Ramos (cell line): ENCODE data around the gene ADSS2.
"Not testable (repeated sequence)": the region's sequence is repeated elsewhere in the genome, so short reads cannot be mapped to it uniquely, and the experiment has no call there.

Experiments
- in situ Hi-C: fragments of 300-500 bp; cut with MboI; formaldehyde crosslinking; loops from one replicate; pipeline ENCODE4 v1.14.3; 2022; ENCODE audit warnings: low sequenced_read_pairs; ENCODE audit not compliant: unreplicated experiment

Gene ADSS2

GRCh38 chr1:244451539-244451950 is at the start of gene ADSS2:
Gene ADSS2 (minus strand): TSS chr1:244451909. CDS start chr1:244451817, 92 bp downstream.
- in situ Hi-C loops: loop anchor here (10.0 kb wide), 1 partner anchor 203 kb away; the partner anchor contains the start of gene DESI2

DNA sequence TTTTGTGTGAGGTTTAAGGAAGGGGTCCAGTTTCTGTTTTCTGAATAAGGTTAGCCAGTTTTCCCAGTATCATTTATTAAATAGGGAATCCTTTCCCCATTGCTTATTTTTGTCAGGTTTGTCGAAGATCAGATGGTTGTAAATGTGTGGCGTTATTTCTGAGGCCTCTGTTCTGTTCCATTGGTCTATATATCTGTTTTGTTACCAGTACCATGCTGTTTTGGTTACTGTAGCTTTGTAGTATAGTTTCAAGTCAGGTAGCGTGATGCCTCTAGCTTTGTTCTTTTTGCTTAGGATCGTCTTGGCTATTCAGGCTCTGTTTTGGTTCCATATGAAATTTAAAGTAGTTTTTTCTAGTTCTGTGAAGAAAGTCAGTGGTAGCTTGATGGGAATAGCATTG is 48.8 kb upstream of the ADSS2 start:
- in situ Hi-C loops: not testable (repeated sequence)

GRCh38 chr1:244499484-244499883 is 47.8 kb upstream of the ADSS2 start:
- in situ Hi-C loops: not testable (repeated sequence)

- in situ Hi-C loops: no loop called here
Measured at GRCh38 chr1:244497805-244498204, 46.1 kb upstream of the ADSS2 start.

GRCh38 chr1:244496186-244496585 is 44.5 kb upstream of the ADSS2 start:
- in situ Hi-C loops: no loop called here

DNA sequence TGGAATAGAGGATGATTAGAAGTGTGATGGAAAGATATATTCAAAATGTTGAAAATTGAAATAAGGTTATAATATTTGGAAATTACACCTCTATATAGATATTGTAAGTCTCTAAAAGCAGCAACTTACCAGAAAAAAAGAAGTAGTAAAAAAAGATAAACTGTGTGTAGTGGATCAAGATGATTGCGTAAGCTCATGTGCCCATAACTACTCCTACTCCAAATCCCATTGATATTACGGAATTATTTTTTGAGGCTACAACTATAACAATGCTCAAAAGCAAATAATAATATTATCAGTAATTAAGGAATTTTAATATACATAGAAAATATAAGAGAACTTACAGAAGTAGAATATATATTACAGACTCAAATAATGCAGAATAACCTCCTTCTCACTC is 42.9 kb upstream of the ADSS2 start:
- in situ Hi-C loops: no loop called here

DNA sequence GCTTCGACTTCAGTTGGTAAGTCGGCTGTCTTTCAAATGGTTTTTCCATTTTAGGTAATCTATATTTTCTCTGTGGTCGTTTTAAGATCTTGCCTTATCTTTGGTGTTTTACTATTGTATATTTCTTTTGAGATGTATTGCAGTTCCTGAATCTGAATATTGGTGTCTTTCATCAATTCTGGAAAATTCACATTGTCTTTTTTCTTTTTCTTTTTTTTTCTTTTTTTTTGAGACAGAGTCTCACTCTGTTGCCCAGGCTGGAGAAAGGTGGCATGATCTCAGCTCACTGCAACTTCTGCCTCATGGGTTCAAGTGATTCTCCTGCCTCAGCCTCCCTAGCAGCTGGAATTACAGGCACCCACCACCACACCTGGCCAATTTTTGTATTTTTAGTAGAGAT is 33.3 kb upstream of the ADSS2 start:
- in situ Hi-C loops: not testable (repeated sequence)

DNA sequence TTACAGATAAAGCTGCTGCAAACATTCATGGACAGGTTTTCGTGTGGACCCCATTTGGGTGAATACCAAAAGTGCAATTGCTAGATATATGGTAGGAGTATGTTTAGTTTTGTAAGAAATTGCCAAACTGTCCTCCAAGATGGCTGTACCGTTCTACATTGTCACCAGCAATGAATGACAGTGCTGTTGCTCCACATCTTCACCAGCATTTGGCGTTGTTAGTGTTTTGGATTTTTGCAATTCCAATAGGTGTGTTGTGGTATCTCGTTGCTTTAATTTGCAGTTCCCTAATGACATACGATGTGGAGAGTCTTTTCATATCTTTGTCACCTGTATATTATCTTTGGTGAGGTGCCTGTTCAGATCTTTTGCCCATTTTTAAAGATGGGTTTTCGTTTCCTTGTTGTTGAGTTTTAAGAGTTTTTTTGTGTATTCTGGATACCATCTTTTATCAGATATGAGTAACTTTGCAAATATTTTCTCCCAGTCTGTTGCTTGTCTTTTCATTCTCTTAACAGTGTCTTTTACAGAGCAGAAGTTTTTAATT is 21.4 kb upstream of the ADSS2 start:
- in situ Hi-C loops: no loop called here

GRCh38 chr1:244466724-244467123 is 15.0 kb upstream of the ADSS2 start:
- in situ Hi-C loops: no loop called here

DNA sequence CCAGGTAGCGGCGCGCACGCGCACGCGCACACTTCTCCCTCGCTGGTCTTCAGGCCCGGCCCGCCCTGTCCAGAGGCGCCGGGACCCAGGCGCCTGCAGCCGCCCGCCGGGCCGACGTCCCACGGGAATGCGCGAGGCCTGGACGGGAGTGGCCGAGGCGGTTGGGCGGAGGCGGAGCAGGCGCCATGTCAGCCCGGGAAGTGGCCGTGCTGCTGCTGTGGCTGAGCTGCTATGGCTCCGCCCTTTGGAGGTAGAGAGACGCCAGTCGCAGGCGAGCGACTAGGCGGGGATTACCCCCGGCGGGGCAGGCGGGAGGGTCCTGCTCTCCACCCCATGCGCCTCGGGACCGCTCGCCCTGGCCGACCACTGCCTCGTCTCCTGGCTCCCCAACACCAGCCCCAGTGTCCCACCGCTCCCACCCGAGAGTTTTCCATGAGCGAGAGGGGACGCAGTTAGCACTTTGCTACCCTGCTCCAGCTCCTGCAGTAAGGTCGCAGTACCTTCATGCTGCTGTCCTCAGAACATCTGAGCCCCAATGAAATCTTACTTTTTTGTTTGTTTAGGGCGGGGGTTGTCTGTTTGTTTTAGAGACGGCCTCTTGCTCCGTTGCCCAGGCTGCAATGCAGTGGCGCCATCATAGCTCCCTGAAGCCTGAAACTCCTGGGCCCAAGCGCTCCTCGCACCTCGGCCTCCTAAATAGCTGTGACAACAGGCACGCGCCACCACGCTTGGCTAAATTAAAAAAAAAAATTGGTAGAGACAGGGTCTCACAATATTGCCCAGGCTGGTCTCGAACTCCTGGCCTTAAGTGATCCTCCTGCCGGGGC is 9.7 kb upstream of the ADSS2 start, which contains the start of gene CATSPERE:
CATSPERE (plus strand) TSS at position 29 of the 827 bp plus-strand sequence; CDS start at position 186, 157 bp downstream.
- in situ Hi-C loops: no loop called here

DNA sequence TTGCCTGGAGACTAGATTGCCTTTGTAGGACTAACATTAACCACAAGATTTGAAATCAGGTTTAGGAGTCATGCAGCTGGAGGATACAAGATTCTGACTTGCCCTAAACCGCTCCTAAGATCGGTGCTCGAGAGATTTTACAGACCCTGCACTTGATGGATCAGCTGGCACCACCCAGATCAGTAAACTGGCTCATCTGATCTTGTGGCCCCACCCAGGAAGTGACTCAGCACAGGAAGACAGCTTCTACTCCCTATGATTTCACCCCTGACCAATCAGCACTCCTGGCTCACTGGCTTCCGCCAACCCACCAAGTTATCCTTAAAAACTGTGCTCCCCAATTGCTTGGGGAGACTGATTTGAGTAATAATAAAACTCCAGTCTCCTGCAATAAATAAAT is 8.5 kb upstream of the ADSS2 start:
- in situ Hi-C loops: no loop called here

DNA sequence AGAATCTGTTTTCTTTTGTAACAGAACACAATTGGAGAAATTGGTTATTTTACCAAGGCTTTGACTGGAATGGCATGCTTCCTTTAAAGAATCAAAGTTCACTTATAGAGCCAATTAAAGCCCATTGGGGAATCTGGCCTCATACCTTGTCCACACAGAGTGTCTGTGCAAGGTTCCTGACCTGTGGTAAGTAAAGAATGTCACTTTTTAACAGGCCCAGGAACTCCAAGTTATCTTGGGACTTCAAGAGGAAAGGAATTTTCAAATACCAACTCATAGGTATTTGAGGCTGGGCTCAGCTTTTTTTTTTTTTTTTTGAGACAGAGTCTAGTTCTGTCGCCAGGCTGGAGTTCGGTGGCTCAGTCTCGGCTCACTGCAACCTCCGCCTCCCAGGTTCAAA is 7.1 kb upstream of the ADSS2 start:
- in situ Hi-C loops: loop anchor here (10.0 kb wide), 1 partner anchor 196 kb away; the partner anchor contains the start of gene DESI2

- in situ Hi-C loops: loop anchor here (10.0 kb wide), 1 partner anchor 198 kb away; the partner anchor contains the start of gene DESI2
Measured at GRCh38 chr1:244456586-244456985, 4.9 kb upstream of the ADSS2 start.

- in situ Hi-C loops: loop anchor here (10.0 kb wide), 1 partner anchor 200 kb away; the partner anchor contains the start of gene DESI2
Measured at GRCh38 chr1:244454412-244454811, 2.7 kb upstream of the ADSS2 start.

DNA sequence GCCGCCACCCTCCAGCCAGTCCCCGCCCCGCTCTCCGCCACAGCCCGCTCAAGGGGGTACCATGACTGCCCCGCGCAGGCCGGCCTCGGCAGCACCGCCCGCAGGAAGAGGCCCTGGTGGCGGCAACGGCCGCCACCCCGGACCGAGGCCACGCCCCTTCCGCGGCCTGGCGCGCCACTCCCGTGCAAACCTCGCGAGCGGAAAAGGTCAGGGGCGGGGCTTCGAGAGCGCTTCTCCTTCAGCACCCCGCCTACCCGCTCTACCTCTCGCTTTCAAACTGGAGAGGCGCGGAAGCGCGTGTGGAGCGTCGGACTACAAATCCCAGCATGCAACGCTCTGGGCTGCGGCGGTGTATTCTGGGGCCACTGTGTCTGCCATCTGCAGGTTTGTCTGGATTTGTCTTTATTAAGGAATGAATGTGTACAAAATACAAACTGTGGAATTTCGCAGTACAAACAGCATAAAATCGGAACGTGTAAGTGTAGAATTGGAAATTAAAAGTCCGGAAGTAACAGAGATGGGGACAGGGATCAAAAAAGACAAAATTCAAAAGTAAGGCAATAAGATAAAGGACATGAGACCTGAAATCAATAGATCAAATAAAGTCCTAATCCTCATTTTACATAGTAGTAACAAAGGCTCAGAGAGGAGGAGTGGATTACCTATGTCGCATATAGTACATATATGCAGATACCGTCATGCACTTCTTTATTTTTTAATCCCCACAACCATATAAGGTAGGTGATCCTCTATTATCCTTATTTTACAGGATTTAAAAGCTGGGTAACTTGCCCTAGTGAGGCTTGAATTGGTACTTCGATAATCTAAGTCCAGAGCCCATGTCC is 464 bp upstream of the ADSS2 start:
- in situ Hi-C loops: loop anchor here (10.0 kb wide), 1 partner anchor 203 kb away; the partner anchor contains the start of gene DESI2

DNA sequence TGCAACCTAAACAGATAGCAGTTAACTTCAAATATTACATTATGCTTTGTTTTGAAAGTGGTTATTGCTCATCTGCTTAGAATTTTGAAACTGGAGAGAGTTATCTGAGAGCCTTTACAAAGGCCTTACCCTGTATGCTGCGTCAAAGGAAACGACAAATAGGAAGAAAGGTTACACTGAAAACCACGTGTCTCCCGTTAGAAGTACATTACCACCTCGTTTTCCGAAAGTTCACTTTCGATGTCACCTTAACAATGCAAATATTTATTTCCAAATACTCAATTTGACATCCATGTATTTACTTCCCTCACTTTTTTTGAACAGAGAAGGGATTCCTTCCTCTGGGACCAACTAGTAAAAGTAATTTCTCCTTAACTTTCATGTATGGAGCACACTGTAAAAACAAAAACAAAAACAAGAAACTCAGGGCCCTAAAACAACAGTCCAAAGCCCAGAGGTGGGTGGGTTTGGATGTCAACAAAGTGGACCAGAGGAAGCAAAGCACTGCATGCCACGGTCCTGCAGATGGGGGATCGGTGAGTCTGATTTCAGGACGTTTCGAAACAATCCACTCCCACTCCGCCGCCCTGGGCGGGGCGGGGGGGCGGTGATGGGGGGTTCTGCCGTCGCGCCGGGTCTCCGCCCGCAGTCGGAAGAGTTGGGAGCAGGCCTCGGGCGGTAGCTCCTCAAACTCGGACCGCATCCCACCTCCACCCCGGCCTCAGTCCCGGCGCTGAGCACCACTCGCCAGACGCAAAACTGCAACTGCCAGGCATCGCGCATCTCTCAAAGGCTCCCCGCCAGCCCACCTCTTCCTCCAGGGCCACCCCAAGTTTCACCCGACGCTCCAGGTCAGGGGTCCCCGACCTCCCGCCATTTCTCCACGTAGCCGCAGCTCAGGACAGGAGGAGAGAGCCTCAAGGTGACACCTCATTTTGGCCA is 841 bp downstream of the ADSS2 start:
- in situ Hi-C loops: loop anchor here (10.0 kb wide), 1 partner anchor 204 kb away; the partner anchor contains the start of gene DESI2

DNA sequence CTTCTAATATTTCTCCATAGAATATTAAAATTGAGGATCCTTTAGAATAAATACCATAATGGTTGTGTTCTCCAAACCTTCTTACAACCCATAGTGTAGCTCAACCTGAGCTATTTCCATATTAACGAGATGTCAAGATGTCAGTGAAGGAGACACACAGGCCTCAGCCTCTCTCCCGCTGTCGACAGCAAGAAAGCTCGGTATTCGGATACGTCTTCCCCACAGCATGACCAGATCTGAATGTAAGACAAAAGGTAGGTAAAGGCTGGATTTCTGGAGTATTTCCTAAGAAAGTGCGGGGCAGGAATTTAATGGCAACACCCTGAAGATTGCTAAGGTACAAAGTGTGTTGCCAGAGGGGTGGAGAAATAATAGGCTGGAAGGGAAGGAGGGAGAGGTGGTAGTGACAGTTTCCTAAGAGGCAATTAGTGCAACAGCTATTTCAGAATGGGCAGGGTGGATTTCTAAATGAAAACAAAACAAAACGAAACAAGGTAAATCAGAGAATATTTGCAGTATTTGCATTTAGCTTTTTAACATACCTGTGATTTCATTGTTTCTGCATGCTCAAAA is 1.7 kb downstream of the ADSS2 start:
- in situ Hi-C loops: loop anchor here (10.0 kb wide), 1 partner anchor 205 kb away; the partner anchor contains the start of gene DESI2

DNA sequence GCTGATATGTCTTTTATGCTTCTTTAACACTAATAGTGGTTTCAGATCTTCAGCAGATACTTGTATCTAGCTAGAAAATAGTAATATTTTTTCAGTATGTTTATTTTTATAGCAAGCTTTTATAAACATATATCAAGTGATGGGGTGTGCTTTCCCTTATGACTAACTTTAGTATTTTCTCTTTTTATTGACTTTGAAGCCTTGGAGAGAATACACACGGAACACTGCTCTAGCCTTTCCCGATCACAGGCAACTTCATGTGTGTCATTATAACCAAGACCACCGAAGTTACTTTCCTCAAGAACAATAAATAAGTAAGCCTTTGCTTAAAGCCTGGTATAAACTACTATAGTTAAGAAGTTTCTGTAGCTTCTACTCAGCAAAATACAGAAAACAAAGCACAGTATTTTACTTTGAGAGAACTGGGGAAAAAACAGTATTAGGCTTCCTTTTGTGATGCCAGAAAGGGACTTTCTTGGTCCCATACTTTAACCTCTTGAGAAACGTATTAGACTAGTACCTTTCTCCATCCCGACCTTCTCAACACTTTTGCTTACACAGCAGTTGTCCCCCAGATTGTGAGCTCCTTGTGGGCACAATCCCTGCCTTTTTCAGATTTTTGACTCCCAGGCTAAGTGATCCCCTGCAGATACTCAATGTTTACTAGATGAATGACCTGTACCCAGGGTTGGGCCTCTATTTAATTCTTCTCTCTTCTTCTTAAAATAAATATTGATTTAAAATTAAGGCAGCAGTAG is 3.3 kb downstream of the ADSS2 start:
- in situ Hi-C loops: no loop called here
